Stimulated activated CD8-positive, alpha-beta memory T cell treated with anti-CD3 and anti-CD28 coated beads, Interleukin-7, amount 100 ng/mL, for 4 hours (primary cell): ENCODE measurements around the gene SP4.

Experiments
- DNase-seq, 2 donors: peaks; one replicate each; pipeline ENCODE4 v3.0.0-alpha.2; 2020; ENCODE audit warnings: low read depth in 2 of 2

SP4 gene

DNA sequence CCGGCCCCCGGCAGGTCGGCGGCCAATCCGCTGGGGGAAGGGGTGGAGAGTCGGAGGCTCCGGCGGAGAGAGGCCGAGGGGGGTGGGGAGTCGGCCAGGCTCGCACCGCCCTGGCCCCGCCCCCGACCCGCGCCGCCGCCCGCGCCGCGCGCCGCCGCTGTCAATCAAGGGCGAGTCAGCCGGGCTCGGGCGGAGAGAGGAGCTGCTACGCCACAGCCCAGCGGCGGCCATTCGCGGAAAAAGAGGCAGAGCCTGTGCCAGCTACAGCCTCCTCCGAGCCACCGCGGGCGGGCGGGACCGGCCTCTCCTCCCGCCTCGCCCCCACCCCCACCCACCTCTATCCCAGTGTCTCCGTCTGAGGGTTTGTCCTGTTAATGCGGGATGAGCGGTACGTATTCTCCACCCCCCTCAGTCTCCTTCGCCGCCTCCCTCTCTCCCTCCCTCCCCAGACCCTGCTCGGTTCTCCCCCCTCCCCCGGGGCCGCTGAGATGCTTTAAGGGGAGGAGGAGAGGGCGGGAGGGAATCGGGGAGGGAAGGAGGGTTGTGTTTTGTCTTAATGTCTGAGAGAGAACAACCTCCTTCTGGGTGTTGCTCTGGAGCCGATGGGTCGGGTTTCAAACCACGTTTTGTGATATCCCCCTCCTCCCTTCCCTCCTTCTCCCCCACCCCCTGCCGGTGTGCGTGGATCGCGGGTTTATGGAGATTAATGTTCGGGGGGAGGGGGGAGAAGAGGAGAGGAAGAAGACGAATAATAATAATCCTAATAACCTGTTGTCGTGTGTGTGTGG, at the start of gene SP4:
SP4 (plus strand) TSS at position 213 of the 788 bp plus-strand sequence; CDS start at position 382, 169 bp downstream.
- peak; percentile 88 to 95 for DNase-seq

DNA sequence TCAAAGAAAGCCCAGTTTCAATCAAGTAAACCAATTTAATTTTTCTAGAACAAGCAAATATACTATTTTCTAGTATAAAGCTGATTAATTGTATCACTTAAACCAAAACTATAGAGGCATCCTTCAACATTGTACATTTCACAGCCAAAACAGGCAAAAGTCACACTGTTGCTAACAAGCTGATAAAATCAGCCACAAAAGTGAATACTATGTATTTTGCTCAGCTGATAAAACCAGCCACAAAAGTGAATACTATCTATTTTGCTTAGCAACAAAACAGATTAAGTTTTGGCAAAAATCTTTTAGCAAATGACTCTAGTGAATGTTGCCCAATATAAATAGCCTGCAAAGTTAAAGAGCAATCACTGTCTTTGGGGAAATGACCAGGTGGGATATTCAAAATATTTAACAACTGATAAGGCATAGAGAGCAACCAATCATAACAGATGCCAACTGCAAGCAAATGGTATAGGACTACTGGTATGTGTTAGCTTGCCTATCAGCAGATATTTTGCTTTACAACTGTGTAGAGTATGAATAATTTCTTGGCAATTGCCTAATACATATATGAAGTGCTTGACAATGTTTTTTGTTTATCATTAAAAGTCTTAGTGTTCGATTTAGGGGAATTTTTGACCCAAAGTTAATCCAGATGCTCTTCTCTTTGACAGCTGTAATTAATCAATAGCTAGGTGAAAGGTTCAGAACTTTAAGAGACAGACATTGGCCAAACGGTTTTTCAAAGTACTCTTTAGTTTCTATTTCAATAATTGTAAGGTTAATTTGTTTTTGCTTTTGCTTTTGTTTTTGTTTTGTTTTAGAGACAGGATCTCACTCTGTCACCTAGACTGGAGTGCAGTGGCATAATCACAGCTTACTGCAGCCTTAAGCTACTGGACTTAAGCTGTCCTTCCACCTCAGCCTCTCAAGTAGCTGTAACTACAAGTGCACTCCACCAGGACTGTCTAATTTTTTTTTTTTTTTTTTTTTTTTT, 44.4 kb upstream of the SP4 start:
- DNase-seq, result no peak

- DNase-seq, result no peak
Measured at GRCh38 chr7:21393937-21394336, 33.9 kb upstream of the SP4 start.

DNA sequence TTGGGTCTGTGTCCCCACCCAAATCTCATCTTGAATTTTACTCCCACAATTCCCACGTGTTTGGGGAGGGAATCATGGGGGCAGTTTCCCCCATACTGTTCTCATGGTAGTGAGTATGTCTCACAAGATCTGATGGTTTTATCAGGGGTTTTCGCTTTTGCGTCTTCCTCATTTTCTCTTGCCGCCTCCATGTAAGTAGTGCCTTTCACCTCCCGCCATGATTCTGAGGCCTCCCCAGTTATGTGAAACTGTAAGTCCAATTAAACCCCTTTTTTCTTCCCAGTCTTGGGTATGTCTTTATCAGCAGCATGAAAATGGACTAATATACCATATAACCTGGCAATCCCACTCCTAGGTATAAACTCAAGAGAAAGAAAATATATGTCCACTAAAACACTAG, 25.9 kb upstream of the SP4 start:
- no peak for DNase-seq

DNA sequence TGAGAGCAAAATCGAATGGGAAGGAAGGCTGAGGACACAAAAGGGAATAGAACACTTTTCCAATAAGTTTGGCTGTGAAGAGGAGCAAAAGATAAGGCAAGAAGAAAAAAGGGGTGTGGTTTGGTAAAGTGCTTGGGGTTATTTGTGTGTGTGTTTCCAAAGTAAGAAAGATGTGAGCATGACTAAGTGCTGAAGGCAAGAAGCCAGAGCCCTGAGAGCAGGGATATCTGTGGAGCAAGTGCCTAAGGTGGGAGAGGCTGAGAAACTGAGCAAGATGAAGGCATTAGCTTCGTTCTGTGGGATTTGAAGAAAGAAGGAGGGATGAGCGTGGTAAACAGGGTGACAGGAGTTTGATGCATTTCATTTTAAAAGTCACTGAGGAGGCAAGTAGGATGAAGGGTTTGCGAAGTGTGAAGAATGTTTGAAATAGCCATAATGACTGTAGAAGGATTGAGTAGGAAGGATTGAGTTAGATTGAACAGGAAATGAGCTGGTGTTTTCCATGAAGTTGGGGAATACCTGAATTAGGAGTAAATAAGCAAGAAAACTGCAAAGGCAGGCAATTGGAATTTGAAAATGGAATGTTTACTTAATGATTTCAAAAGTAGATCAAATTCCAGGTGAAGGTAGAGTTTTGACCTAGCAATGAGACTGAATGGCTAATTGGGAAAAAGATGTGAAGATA, 19.9 kb upstream of the SP4 start:
- no peak for DNase-seq

DNA sequence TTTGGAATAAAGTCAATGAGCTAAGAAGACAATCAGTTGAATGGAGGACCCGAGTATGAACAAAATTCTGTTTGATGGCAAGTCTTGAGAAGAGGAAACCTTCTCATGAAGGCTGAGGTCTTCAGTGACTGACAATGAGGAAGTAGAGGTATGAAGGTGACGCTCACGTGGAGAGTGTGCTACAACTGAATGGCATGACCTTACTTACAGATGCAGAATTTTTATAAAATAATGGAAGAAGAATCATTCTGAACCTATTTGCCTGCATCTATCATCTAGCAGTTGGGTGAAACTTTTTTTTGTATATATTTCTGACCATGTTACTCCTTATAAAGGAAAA, 19.4 kb upstream of the SP4 start:
- DNase-seq, result no peak

GRCh38 chr7:21412410-21412851, 15.5 kb upstream of the SP4 start:
- DNase-seq, result no peak

- no peak for DNase-seq
Measured at GRCh38 chr7:21412957-21413356, 14.9 kb upstream of the SP4 start.

DNA sequence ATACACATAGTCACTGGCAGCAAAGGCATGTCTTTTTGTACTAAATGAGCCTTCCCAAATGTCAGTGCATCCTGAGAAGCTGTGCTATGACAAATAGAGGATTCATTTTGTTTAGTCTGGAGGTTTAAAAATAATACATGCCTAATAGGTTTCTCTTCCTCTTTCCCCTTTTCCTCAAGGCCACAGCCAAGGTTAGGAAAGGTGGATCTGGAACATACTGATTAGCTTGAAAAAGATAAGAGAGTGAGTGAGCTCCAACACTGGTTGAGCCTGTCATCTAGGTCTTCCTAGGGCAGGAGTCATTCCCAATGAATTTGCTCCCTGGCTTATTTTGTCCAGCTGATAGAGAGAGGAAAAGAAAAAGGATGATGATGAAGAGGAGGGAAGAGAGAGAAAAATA, 14.4 kb upstream of the SP4 start:
- no peak for DNase-seq

- DNase-seq, result no peak
Measured at GRCh38 chr7:21414795-21415393, 13.0 kb upstream of the SP4 start.

- DNase-seq, result no peak
Measured at GRCh38 chr7:21417647-21418046, 10.2 kb upstream of the SP4 start.

DNA sequence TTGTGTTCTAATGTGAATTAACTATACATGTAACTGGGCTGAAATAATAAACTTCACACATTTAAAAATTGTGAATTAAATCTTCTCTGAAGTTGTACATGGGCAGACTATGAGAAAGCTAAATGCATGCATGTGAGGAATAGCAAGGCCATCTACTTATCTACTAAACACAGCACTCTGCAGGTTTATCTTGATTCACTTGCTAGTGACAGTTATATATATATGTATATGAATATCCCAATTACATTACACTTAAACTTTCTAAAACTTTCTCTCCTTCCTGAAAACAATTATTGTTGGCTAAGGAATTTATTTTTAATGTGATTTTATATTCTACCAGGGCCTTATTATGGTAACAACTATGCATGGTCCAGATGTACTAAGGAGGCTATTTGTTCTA, 5.1 kb upstream of the SP4 start:
- no peak for DNase-seq

DNA sequence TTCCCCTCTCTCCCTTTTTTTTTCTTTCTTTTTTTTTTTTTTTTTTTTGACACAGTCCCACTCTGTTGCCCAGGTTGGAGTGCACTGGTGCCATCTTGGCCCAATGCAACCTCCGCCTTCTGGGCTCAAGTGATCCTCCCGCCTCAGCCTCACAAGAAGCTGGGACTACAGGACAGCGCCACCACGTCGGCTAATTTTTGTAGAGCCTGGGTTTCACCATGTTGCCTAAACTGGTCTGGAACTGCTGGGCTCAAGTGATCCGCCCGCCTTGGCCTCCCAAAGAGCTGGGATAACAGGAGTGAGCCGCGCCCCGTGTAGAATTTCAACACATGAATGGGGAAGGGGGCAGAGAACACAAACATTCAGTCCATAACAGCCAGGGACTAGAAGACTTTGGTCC, 2.6 kb upstream of the SP4 start:
- DNase-seq, result no peak

- DNase-seq, result no peak
Measured at GRCh38 chr7:21426286-21427181, 1.3 kb upstream of the SP4 start.

GRCh38 chr7:21427182-21427870, 557 bp upstream of the SP4 start:
- peak; percentile 98 to 100 for DNase-seq

- no peak for DNase-seq
Measured at GRCh38 chr7:21428659-21428941, 717 bp downstream of the SP4 start.

DNA sequence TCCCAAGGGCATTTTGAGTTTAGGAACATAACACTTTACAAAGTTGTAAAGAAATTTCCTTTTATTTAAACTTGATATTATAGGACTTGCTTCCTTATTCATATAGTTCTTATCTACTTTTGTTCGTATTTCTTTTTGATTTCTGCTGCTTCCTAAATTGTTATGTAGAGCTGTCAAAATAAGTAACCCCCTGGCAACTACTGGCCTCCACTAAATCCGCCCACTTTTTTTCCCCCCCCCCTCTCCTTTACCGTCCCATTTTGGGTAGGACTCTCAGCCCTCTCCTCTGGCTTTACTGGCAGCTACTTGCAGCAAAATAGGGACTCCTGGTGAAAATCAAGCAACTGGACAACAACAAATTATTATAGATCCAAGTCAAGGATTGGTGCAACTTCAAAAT, 1.1 kb downstream of the SP4 start:
- DNase-seq, result no peak

GRCh38 chr7:21429786-21430574, 2.1 kb downstream of the SP4 start:
- DNase-seq, result no peak

- no peak for DNase-seq
Measured at GRCh38 chr7:21430575-21430954, 2.7 kb downstream of the SP4 start.
